Measurements from ENCODE around the gene ARHGEF6. TPM values are rescaled to one million over a fixed set of nuclear protein-coding genes. Genes with fewer than 3 reads are reported as not detected.
"Not testable (repeated sequence)": the region's sequence is repeated elsewhere in the genome, so short reads cannot be mapped to it uniquely, and the experiment has no call there.

The ARHGEF6 gene
- total and polyA plus RNA-seq, 4 donors, result 1.6 to 9.2 (median 4.2) TPM

DNA sequence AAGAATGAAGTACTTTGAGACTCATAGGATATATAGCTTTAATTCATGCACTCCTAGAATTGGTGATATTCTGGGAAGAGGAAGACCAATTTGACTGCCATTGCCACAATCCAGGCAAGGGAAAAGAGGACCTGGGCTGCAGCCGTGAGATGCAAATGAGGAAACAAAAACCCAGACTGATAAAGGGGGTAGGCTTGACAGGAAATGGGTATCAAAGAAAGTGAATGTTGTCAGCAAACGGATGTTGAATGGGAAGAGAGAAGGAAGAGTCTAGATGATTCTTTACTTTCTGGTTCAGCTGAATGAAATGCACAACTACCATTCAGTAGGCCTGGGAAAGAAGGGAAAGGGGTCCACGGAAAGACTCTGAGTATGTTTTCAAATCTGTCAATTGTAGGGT lies 17.1 kb upstream of the ARHGEF6 start:
- Histone ChIP-seq H3K4me1 (ENCODE audit: control insufficient read depth in 4 of 4, insufficient read depth in 4 of 4, low read length in 3 of 4) (no peaks in the 10 kb centered on the region), H3K9ac (ENCODE audit: low read depth in 1 of 2, low read length in 2 of 2) (no peak overlapping the region), H3K4me3 (ENCODE audit: low read depth in 1 of 3, low read length in 3 of 3) (no peak overlapping the region), H3K9me3 (ENCODE audit: control insufficient read depth in 4 of 4, low read length in 3 of 4) (no peaks in the 10 kb centered on the region), H3K27ac (ENCODE audit: low read depth in 1 of 2, low read length in 2 of 2) (no peak overlapping the region), H3K36me3 (ENCODE audit: control insufficient read depth in 4 of 4, insufficient read depth in 3 of 4, low read depth in 1 of 4, low read length in 3 of 4) (no peaks in the 10 kb centered on the region), H3K27me3 (ENCODE audit: control insufficient read depth in 4 of 4, insufficient read depth in 4 of 4, low read length in 3 of 4) (no peaks in the 10 kb centered on the region)
- TF ChIP-seq RAD21 (IDR thresholded peaks at IDR 0.05) (no peak), EGR1 (IDR thresholded peaks at IDR 0.05; ENCODE audit: low read depth in 2 of 2) (no peak), ZBTB33 (IDR thresholded peaks at IDR 0.05) (no peak), FOXA2 (IDR thresholded peaks at IDR 0.05) (no peak), JUND (IDR thresholded peaks at IDR 0.05) (no peak), GABPA (IDR thresholded peaks at IDR 0.05 in 1 of 2, conservative IDR thresholded peaks at IDR 0.05 in 1 of 2) (no peak), RXRA (IDR thresholded peaks at IDR 0.05) (no peak), TAF1 (conservative IDR thresholded peaks at IDR 0.05) (no peak), HNF4G (IDR thresholded peaks at IDR 0.05) (no peak)
- TF ChIP-seq, protein P1, sequence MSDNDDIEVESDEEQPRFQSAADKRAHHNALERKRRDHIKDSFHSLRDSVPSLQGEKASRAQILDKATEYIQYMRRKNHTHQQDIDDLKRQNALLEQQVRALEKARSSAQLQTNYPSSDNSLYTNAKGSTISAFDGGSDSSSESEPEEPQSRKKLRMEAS (IDR thresholded peaks at IDR 0.05), result no peak
- TF ChIP-seq, protein P2, sequence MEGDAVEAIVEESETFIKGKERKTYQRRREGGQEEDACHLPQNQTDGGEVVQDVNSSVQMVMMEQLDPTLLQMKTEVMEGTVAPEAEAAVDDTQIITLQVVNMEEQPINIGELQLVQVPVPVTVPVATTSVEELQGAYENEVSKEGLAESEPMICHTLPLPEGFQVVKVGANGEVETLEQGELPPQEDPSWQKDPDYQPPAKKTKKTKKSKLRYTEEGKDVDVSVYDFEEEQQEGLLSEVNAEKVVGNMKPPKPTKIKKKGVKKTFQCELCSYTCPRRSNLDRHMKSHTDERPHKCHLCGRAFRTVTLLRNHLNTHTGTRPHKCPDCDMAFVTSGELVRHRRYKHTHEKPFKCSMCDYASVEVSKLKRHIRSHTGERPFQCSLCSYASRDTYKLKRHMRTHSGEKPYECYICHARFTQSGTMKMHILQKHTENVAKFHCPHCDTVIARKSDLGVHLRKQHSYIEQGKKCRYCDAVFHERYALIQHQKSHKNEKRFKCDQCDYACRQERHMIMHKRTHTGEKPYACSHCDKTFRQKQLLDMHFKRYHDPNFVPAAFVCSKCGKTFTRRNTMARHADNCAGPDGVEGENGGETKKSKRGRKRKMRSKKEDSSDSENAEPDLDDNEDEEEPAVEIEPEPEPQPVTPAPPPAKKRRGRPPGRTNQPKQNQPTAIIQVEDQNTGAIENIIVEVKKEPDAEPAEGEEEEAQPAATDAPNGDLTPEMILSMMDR (IDR thresholded peaks at IDR 0.05; ENCODE audit: low read depth, low read length, missing input control), result no peak
- DNase-seq (ENCODE audit: low spot score), result no peak
- 53% methylated on average over 3 of the region's 3 CpGs for WGBS

DNA sequence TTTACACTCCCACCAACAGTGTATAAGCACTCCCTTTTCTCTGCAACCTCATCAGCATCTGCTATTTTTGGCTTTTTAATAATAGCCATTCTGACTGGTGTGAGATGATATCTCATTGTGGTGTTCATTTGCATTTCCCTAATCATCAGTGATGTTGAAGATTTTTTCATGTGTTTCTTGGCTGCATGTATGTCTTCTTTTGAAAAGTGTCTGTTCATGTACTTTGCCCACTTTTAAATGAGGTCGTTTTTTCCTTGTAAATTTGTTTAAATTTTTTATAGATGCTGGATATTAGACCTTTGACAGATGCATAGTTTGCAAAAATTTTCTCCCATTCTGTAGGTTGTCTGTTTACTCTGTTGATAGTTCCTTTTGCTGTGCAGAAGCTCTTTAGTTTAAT lies 14.4 kb upstream of the ARHGEF6 start:
- H3K27me3 ChIP-seq (ENCODE audit: control insufficient read depth in 4 of 4, insufficient read depth in 4 of 4, low read length in 3 of 4); H3K9ac ChIP-seq (ENCODE audit: low read depth in 1 of 2, low read length in 2 of 2); DNase-seq (ENCODE audit: low spot score); H3K4me1 ChIP-seq (ENCODE audit: control insufficient read depth in 4 of 4, insufficient read depth in 4 of 4, low read length in 3 of 4); H3K9me3 ChIP-seq (ENCODE audit: control insufficient read depth in 4 of 4, low read length in 3 of 4); H3K4me3 ChIP-seq (ENCODE audit: low read depth in 1 of 3, low read length in 3 of 3); H3K36me3 ChIP-seq (ENCODE audit: control insufficient read depth in 4 of 4, insufficient read depth in 3 of 4, low read depth in 1 of 4, low read length in 3 of 4); H3K27ac ChIP-seq (ENCODE audit: low read depth in 1 of 2, low read length in 2 of 2): not testable (repeated sequence)
- 86% methylated on average over 1 of the region's 1 CpG for WGBS

GRCh38 chrX:136794660-136795059 lies 13.9 kb upstream of the ARHGEF6 start:
- not testable (repeated sequence) for H3K9me3 ChIP-seq (ENCODE audit: control insufficient read depth in 4 of 4, low read length in 3 of 4)
- over 99% methylated on average over 3 of the region's 3 CpGs for WGBS

More at GRCh38 chrX:136794660-136795059, 13.9 kb upstream of the ARHGEF6 start:
- not testable (repeated sequence) for H3K4me3 ChIP-seq (ENCODE audit: low read depth in 1 of 3, low read length in 3 of 3); DNase-seq (ENCODE audit: low spot score); H3K27me3 ChIP-seq (ENCODE audit: control insufficient read depth in 4 of 4, insufficient read depth in 4 of 4, low read length in 3 of 4); H3K27ac ChIP-seq (ENCODE audit: low read depth in 1 of 2, low read length in 2 of 2); H3K4me1 ChIP-seq (ENCODE audit: control insufficient read depth in 4 of 4, insufficient read depth in 4 of 4, low read length in 3 of 4); H3K36me3 ChIP-seq (ENCODE audit: control insufficient read depth in 4 of 4, insufficient read depth in 3 of 4, low read depth in 1 of 4, low read length in 3 of 4); H3K9ac ChIP-seq (ENCODE audit: low read depth in 1 of 2, low read length in 2 of 2)

Measured in liver (tissue), 9 donors.